CD4-positive, alpha-beta T cell (primary cell): ENCODE measurements around the gene TTC28. TPM values are rescaled to one million over a fixed set of nuclear protein-coding genes. Genes with fewer than 3 reads are reported as not detected.
A peak's percentile ranks its signal among the peaks of the same experiment; 100 is the strongest.

ENCODE experiments used
- ATAC-seq: fragments of 200-7000 bp; cut with Tn5 transposase; one replicate; pipeline ENCODE4 v1.10.0; 2022; ENCODE audit warnings: mild to moderate bottlenecking; ENCODE audit not compliant: poor library complexity
- CTCF ChIA-PET: fragments of 350-600 bp; sonication (Branson Sonifier 250); formaldehyde crosslinking; loops from one replicate; lab custom pipeline; 2021; ENCODE audit warnings: antibody characterized with exemption, inconsistent platforms; lab: Charles Lee
- POLR2A ChIA-PET: fragments of 350-600 bp; sonication (Branson Sonifier 250); formaldehyde crosslinking; loops from one replicate; lab custom pipeline; 2021; ENCODE audit warnings: antibody characterized with exemption, inconsistent platforms; lab: Charles Lee
- DNase-seq, 14 experiments: peaks; one replicate each; pipeline ENCODE4 v3.0.0-alpha.2; 2013 to 2020; ENCODE audit warnings: mixed read lengths in 2 of 14
- H3K27ac ChIP-seq, 2 donors: one replicate each; pipeline versions ENCODE4 v1.5.1 to v1.7.0; 2013; ENCODE audit warnings: low read length in 2 of 2, low read depth in 1 of 2, mild to moderate bottlenecking in 1 of 2
- H3K27me3 ChIP-seq, 2 experiments: 1 replicate in 1 of 2; 2 replicates in 1 of 2; pipeline versions ENCODE4 v1.6.1 to v1.7.0; 2013; ENCODE audit warnings: low read length in 2 of 2, control low read depth in 1 of 2, mild to moderate bottlenecking in 1 of 2, moderate library complexity in 1 of 2; ENCODE audit not compliant: insufficient read depth in 2 of 2, control insufficient read depth in 1 of 2
- H3K36me3 ChIP-seq: one replicate; pipeline ENCODE4 v1.6.1; 2013; ENCODE audit warnings: low read length, control low read depth; ENCODE audit not compliant: insufficient read depth
- H3K4me1 ChIP-seq: one replicate; pipeline ENCODE4 v1.6.1; 2013; ENCODE audit warnings: low read length, control low read depth; ENCODE audit not compliant: insufficient read depth
- H3K4me3 ChIP-seq: one replicate; pipeline ENCODE4 v1.5.1; 2013; ENCODE audit warnings: mild to moderate bottlenecking, low read length, moderate library complexity
- H3K9me3 ChIP-seq, 2 experiments: 1 replicate in 1 of 2; 2 replicates in 1 of 2; pipeline versions ENCODE4 v1.6.1 to v1.7.0; 2013; ENCODE audit warnings: low read length in 2 of 2, mild to moderate bottlenecking in 2 of 2, control low read depth in 1 of 2, moderate library complexity in 1 of 2; ENCODE audit not compliant: control insufficient read depth in 1 of 2, insufficient read depth in 1 of 2
- H3K27ac Mint-ChIP-seq: one replicate; pipeline ENCODE4 v1.8.0; 2020; ENCODE audit warnings: mixed read lengths
- H3K27me3 Mint-ChIP-seq: one replicate; pipeline ENCODE4 v1.8.0; 2021; ENCODE audit warnings: mixed read lengths
- H3K36me3 Mint-ChIP-seq: one replicate; pipeline ENCODE4 v1.8.0; 2021; ENCODE audit warnings: low read depth, mixed read lengths
- H3K4me1 Mint-ChIP-seq: one replicate; pipeline ENCODE4 v1.8.0; 2021; ENCODE audit warnings: low read depth, mixed read lengths
- H3K4me3 Mint-ChIP-seq: one replicate; pipeline ENCODE4 v1.8.0; 2020; ENCODE audit warnings: mild to moderate bottlenecking, mixed read lengths
- H3K9me3 Mint-ChIP-seq: one replicate; pipeline ENCODE4 v1.8.0; 2020; ENCODE audit warnings: mixed read lengths
- intact Hi-C, 2 experiments: fragments of 100-400 bp; cut with DNase I in 1 of 2; cut with micrococcal nuclease in 1 of 2; formaldehyde crosslinking; loops; one replicate each; pipeline versions ENCODE4 v1.15.1 to v1.9.0; 2023 to 2025; cut with DNase I, micrococcal nuclease
- total RNA-seq, 174 experiments: library from RNA in 2 of 174; stranded (reverse) in 2 of 174; gene quantifications; one replicate each; pipeline ENCODE4 v1.2.3 and lab custom pipeline; 2021 to 2026
- TF ChIP-seq, protein P1 (sequence below): fragments of 200-600 bp; IDR thresholded peaks from one replicate; pipeline ENCODE4 v1.8.0; 2022; ENCODE audit warnings: antibody characterized with exemption, mild to moderate bottlenecking

TTC28 gene
- total RNA-seq, 2 experiments from 2014 or later = 4.6 to 5.7 TPM

DNA sequence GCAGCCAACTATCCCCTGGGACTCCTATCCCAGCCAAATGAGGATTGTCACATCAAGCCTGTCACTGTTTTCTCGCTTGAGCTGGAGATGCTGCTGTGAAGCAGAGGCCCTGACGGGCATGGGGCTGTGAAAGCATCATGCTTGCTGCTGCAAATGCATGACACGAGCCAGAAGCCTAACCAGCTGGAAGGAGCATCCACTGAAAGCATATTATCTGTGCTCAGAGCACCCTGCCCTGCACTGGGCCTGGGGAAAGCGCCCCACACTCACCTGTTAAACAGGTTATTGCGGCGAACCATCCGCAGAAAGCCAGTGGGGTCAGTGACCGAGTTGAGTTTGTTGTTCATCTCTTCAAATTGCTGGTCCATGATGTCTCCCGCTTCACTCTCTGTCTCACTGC is 649.7 kb downstream of the TTC28 start:
- Histone ChIP-seq H3K27ac (no peak overlapping the region), H3K4me3 (no peak overlapping the region), H3K9me3 (no peaks in the 10 kb centered on the region), H3K4me1 (peaks cover 1% of the 10 kb centered on the region), H3K36me3 (no peaks in the 10 kb centered on the region), H3K27me3 (peaks cover 0 to 10% of the 10 kb centered on the region in 2 experiments)
- ATAC-seq (no peak), DNase-seq (no peak)
- Mint-ChIP-seq H3K36me3 (no peaks in the 10 kb centered on the region), H3K4me1 (peaks cover 6% of the 10 kb centered on the region), H3K27ac (no peak overlapping the region), H3K4me3 (no peak overlapping the region), H3K9me3 (no peaks in the 10 kb centered on the region), H3K27me3 (peaks cover 3% of the 10 kb centered on the region)
- intact Hi-C loops = loop anchor here in 1 of 2 experiments (10.0 kb wide), 2 partner anchors 805 to 1015 kb away; no protein-coding TSS in a partner anchor
- CTCF ChIA-PET = no interaction called here
- TF ChIP-seq, protein P1, sequence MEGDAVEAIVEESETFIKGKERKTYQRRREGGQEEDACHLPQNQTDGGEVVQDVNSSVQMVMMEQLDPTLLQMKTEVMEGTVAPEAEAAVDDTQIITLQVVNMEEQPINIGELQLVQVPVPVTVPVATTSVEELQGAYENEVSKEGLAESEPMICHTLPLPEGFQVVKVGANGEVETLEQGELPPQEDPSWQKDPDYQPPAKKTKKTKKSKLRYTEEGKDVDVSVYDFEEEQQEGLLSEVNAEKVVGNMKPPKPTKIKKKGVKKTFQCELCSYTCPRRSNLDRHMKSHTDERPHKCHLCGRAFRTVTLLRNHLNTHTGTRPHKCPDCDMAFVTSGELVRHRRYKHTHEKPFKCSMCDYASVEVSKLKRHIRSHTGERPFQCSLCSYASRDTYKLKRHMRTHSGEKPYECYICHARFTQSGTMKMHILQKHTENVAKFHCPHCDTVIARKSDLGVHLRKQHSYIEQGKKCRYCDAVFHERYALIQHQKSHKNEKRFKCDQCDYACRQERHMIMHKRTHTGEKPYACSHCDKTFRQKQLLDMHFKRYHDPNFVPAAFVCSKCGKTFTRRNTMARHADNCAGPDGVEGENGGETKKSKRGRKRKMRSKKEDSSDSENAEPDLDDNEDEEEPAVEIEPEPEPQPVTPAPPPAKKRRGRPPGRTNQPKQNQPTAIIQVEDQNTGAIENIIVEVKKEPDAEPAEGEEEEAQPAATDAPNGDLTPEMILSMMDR = no peak
- POLR2A ChIA-PET = no interaction called here

- H3K4me3 Mint-ChIP-seq = no peak overlapping the region
- H3K36me3 Mint-ChIP-seq = no peaks in the 10 kb centered on the region
- intact Hi-C loops = loop anchor here in 1 of 2 experiments (10.0 kb wide), 2 partner anchors 805 to 1015 kb away; no protein-coding TSS in a partner anchor
- no peaks in the 10 kb centered on the region for H3K4me1 ChIP-seq
- ATAC-seq (no peak), DNase-seq (no peak)
- no peak overlapping the region for H3K27ac ChIP-seq
- H3K9me3 Mint-ChIP-seq = no peaks in the 10 kb centered on the region
- peaks cover 0 to 4% of the 10 kb centered on the region in 2 experiments for H3K27me3 ChIP-seq
- TF ChIP-seq, protein P1 = no peak
- ChIA-PET CTCF (no interaction called here), POLR2A (no interaction called here)
- H3K36me3 ChIP-seq = no peaks in the 10 kb centered on the region
- H3K4me3 ChIP-seq = no peak overlapping the region
- peaks cover under 1% of the 10 kb centered on the region for H3K4me1 Mint-ChIP-seq
- no peaks in the 10 kb centered on the region for H3K9me3 ChIP-seq
- no peak overlapping the region for H3K27ac Mint-ChIP-seq
- peaks cover 3% of the 10 kb centered on the region for H3K27me3 Mint-ChIP-seq
Observed at GRCh38 chr22:28029201-28029948, 650.3 kb downstream of the TTC28 start.

DNA sequence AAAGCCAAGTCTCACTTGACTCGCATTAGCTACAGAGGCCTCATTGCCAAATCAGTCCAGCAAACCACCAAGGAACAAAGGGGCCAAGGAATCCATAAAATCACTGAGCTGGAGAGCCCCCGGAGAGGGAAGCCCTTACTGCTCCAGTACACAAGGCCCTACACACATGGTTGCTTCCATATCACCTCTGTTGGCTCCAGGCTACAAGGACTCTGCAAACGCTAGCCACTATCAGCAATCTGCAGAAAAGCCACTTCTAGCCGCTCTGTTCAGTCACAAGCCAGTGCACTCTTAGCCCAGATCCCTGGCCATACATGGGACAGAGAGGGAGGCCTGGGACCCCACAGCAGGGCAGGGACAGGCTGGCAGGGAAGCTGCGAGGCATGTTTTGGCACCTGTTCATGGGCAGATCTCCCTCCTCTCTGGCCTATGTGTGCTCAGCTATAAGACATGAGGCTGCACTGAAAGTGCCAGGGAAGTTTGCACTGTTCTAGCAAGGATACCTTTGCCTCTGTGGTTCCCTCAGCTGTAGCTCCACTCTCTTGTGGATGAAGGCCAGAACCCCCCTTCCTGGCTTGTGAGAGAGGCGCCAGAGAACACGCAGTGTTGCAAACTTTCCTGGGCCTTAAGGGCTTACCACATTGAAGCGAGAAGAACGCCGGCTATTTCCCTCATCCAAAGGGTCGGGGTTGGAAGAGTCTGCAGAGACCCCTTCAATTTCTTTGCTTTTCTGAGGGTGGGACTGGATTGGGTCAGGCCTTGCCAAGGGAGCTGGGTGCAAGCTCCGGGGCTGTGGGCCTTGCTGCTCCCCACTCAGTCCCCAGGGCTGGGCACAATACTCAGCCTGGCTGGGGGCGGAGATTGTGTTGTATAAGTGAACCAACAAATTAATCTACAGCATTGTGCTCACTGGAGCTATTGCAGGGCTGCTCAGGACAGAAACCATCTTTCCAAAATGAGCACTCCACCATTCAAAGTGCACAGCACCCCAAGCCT is 651.9 kb downstream of the TTC28 start:
- Mint-ChIP-seq H3K4me3 (no peak overlapping the region), H3K9me3 (no peaks in the 10 kb centered on the region), H3K27ac (no peak overlapping the region), H3K36me3 (no peaks in the 10 kb centered on the region), H3K27me3 (no peaks in the 10 kb centered on the region), H3K4me1 (no peaks in the 10 kb centered on the region)
- H3K9me3 ChIP-seq = no peaks in the 10 kb centered on the region
- ATAC-seq = no peak
- no peaks in the 10 kb centered on the region for H3K27me3 ChIP-seq
- no peaks in the 10 kb centered on the region for H3K4me1 ChIP-seq
- DNase-seq = peak in 1 of 14 experiments; percentile 16
- CTCF ChIA-PET = no interaction called here
- no peaks in the 10 kb centered on the region for H3K36me3 ChIP-seq
- TF ChIP-seq, protein P1 = no peak
- no peak overlapping the region for H3K27ac ChIP-seq
- no peak overlapping the region for H3K4me3 ChIP-seq
- intact Hi-C loops = loop anchor here in 1 of 2 experiments (10.0 kb wide), 2 partner anchors 807 to 1017 kb away; no protein-coding TSS in a partner anchor
- POLR2A ChIA-PET = no interaction called here
